HG02870 (cell line): ENCODE data around the gene NHSL2.

Source experiments
- ATAC-seq: cut with Tn5 transposase; IDR thresholded peaks from one replicate; pipeline ENCODE4 v1.9.1; 2021; ENCODE audit warnings: mild to moderate bottlenecking, moderate library complexity; ENCODE audit not compliant: unreplicated experiment

The NHSL2 gene

GRCh38 chrX:72125331-72126047 lies 214.8 kb downstream of the NHSL2 start:
- no peak for ATAC-seq

- ATAC-seq: no peak
These were observed 215.4 kb downstream of the NHSL2 start for GRCh38 chrX:72126048-72126415.

- peak; percentile 60 for ATAC-seq
These were observed 216.0 kb downstream of the NHSL2 start for GRCh38 chrX:72126539-72127140.

GRCh38 chrX:72127332-72127731 lies 216.7 kb downstream of the NHSL2 start:
- no peak for ATAC-seq

- no peak for ATAC-seq
These were observed 217.7 kb downstream of the NHSL2 start for GRCh38 chrX:72128183-72128834.

- ATAC-seq: no peak
These were observed 218.2 kb downstream of the NHSL2 start for GRCh38 chrX:72128881-72129280.

- ATAC-seq: no peak
These were observed 219.0 kb downstream of the NHSL2 start for GRCh38 chrX:72129661-72130060.

- ATAC-seq: no peak
These were observed 219.6 kb downstream of the NHSL2 start for GRCh38 chrX:72130156-72130761.

GRCh38 chrX:72130762-72131250 lies 220.2 kb downstream of the NHSL2 start:
- ATAC-seq: no peak

- ATAC-seq: peak; percentile 58
These were observed 221.0 kb downstream of the NHSL2 start, which contains the start of gene RTL5 for GRCh38 chrX:72131317-72132294. RTL5 (minus strand) TSS chrX:72131915.

- ATAC-seq: no peak
These were observed 221.8 kb downstream of the NHSL2 start for GRCh38 chrX:72132456-72132855.

- ATAC-seq: no peak
These were observed 223.4 kb downstream of the NHSL2 start for GRCh38 chrX:72133851-72134546.

GRCh38 chrX:72137846-72138495 lies 227.3 kb downstream of the NHSL2 start:
- no peak for ATAC-seq

- no peak for ATAC-seq
These were observed 228.9 kb downstream of the NHSL2 start for GRCh38 chrX:72139538-72139937.

GRCh38 chrX:72141372-72142004 lies 230.8 kb downstream of the NHSL2 start:
- ATAC-seq: peak; percentile 54

- no peak for ATAC-seq
These were observed 231.6 kb downstream of the NHSL2 start for GRCh38 chrX:72142094-72142793.

GRCh38 chrX:72142794-72143608 lies 232.4 kb downstream of the NHSL2 start:
- no peak for ATAC-seq

GRCh38 chrX:72143609-72143907 lies 232.9 kb downstream of the NHSL2 start:
- ATAC-seq: no peak
